ENCODE data around the gene KRT80. TPM values are rescaled to one million over a fixed set of nuclear protein-coding genes. Genes with fewer than 3 reads are reported as not detected.

KRT80 gene
- total RNA-seq, 3 donors from 2014 or later (not counting 1 experiment from before 2014, with no cell fraction given), result not detected

DNA sequence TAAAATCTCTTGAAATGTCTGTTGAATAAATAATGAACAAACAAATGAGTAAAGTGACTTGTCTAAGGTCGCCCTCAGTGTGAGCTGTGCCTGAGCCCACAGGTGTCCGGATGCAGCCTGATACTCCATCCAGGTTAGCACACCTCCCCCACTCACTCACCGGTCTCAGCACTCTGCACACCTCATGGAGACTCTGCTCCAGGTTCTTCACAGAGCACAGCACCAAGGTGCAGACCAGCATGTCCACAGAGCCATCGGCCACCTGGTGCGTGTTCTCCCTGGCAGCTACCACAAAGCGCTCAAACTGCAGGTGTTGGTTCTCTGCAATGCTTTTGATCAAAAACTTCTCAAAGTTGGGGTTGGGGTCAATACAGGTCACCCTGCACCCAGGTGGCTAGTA is 37.1 kb upstream of the KRT80 start:
- no peaks in the 10 kb centered on the region for H3K4me1 ChIP-seq (ENCODE audit: control insufficient read depth, insufficient read depth, low read length)
- H3K36me3 ChIP-seq (ENCODE audit: control insufficient read depth, insufficient read depth, low read length), result no peaks in the 10 kb centered on the region
- 89% methylated on average over 6 of the region's 6 CpGs for WGBS (ENCODE audit: insufficient coverage)
- no peak for ATAC-seq
- no peak for DNase-seq
- intact Hi-C loops (cut with micrococcal nuclease), result no loop called here
- H3K36me3 Mint-ChIP-seq, result no peaks in the 10 kb centered on the region
- H3K4me3 ChIP-seq (ENCODE audit: low read length), result no peak overlapping the region
- peaks cover 51 to 70% of the 10 kb centered on the region in 2 donors for H3K27me3 Mint-ChIP-seq (ENCODE audit: low read depth in 2 of 2)
- TF ChIP-seq CTCF (IDR thresholded peaks at IDR 0.05), result no peak
- H3K27ac Mint-ChIP-seq, result no peak overlapping the region
- H3K4me3 Mint-ChIP-seq, result no peak overlapping the region
- no peak overlapping the region for H3K27ac ChIP-seq (ENCODE audit: low read length)
- no peaks in the 10 kb centered on the region for H3K9me3 ChIP-seq (ENCODE audit: control insufficient read depth, insufficient read depth, low read length)
- peaks cover 20% of the 10 kb centered on the region for H3K27me3 ChIP-seq (ENCODE audit: control insufficient read depth, insufficient read depth, low read length)
- no peaks in the 10 kb centered on the region for H3K4me1 Mint-ChIP-seq
- H3K9me3 Mint-ChIP-seq, result no peaks in the 10 kb centered on the region

DNA sequence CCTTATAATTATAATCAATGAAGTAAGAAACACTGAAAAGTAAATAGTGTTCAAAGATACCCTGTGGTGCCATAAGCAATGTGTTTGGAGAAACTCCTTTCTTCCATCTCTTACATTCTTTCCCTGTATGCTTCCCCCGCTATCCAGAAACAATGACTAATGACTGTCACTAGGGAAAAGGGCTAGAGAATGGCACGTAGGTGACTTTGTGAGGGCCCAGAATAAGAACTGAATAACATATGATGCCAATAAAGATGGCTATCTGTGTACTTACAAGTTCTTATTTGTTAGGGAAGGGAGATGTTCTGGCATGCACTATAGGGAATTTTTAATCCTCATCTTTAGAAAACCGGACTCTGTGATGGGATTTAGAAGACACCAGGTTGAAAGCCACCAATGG is 36.6 kb upstream of the KRT80 start:
- Mint-ChIP-seq H3K36me3 (no peaks in the 10 kb centered on the region), H3K27me3 (ENCODE audit: low read depth in 2 of 2) (peaks cover 49 to 76% of the 10 kb centered on the region in 2 donors), H3K9me3 (no peaks in the 10 kb centered on the region), H3K4me3 (no peak overlapping the region), H3K4me1 (no peaks in the 10 kb centered on the region), H3K27ac (no peak overlapping the region)
- Histone ChIP-seq H3K27me3 (ENCODE audit: control insufficient read depth, insufficient read depth, low read length) (peaks cover 16% of the 10 kb centered on the region), H3K36me3 (ENCODE audit: control insufficient read depth, insufficient read depth, low read length) (no peaks in the 10 kb centered on the region), H3K27ac (ENCODE audit: low read length) (no peak overlapping the region), H3K4me3 (ENCODE audit: low read length) (no peak overlapping the region), H3K9me3 (ENCODE audit: control insufficient read depth, insufficient read depth, low read length) (no peaks in the 10 kb centered on the region), H3K4me1 (ENCODE audit: control insufficient read depth, insufficient read depth, low read length) (no peaks in the 10 kb centered on the region)
- ATAC-seq (no peak), DNase-seq (no peak)
- WGBS (ENCODE audit: insufficient coverage), result 77% methylated on average over 2 of the region's 3 CpGs
- no peak for TF ChIP-seq CTCF (IDR thresholded peaks at IDR 0.05)
- intact Hi-C loops (cut with micrococcal nuclease), result no loop called here

- no peak overlapping the region for H3K27ac ChIP-seq (ENCODE audit: low read length)
- H3K9me3 ChIP-seq (ENCODE audit: control insufficient read depth, insufficient read depth, low read length), result no peaks in the 10 kb centered on the region
- no peaks in the 10 kb centered on the region for H3K36me3 ChIP-seq (ENCODE audit: control insufficient read depth, insufficient read depth, low read length)
- ATAC-seq (no peak), DNase-seq (no peak)
- no peak overlapping the region for H3K4me3 ChIP-seq (ENCODE audit: low read length)
- intact Hi-C loops (cut with micrococcal nuclease), result no loop called here
- 53% methylated on average over 3 of the region's 5 CpGs for WGBS (ENCODE audit: insufficient coverage)
- H3K36me3 Mint-ChIP-seq, result no peaks in the 10 kb centered on the region
- no peak overlapping the region for H3K4me3 Mint-ChIP-seq
- H3K4me1 Mint-ChIP-seq, result no peaks in the 10 kb centered on the region
- peaks cover 16% of the 10 kb centered on the region for H3K27me3 ChIP-seq (ENCODE audit: control insufficient read depth, insufficient read depth, low read length)
- TF ChIP-seq CTCF (IDR thresholded peaks at IDR 0.05), result no peak
- H3K9me3 Mint-ChIP-seq, result no peaks in the 10 kb centered on the region
- H3K27ac Mint-ChIP-seq, result no peak overlapping the region
- no peaks in the 10 kb centered on the region for H3K4me1 ChIP-seq (ENCODE audit: control insufficient read depth, insufficient read depth, low read length)
- H3K27me3 Mint-ChIP-seq (ENCODE audit: low read depth in 2 of 2), result peaks cover 47 to 78% of the 10 kb centered on the region in 2 donors
Observed at GRCh38 chr12:52227606-52228166, 35.9 kb upstream of the KRT80 start.

GRCh38 chr12:52226446-52226845 is 34.6 kb upstream of the KRT80 start:
- WGBS (ENCODE audit: insufficient coverage), result 74% methylated on average over 3 of the region's 4 CpGs
- intact Hi-C loops (cut with micrococcal nuclease), result no loop called here
- DNase-seq (no peak), ATAC-seq (no peak)
- no peaks in the 10 kb centered on the region for H3K36me3 Mint-ChIP-seq
- H3K9me3 Mint-ChIP-seq, result no peaks in the 10 kb centered on the region
- peaks cover 15% of the 10 kb centered on the region for H3K27me3 ChIP-seq (ENCODE audit: control insufficient read depth, insufficient read depth, low read length)
- no peak overlapping the region for H3K4me3 ChIP-seq (ENCODE audit: low read length)
- H3K4me1 ChIP-seq (ENCODE audit: control insufficient read depth, insufficient read depth, low read length), result no peaks in the 10 kb centered on the region
- no peak overlapping the region for H3K27ac ChIP-seq (ENCODE audit: low read length)
- no peaks in the 10 kb centered on the region for H3K4me1 Mint-ChIP-seq
- no peak overlapping the region for H3K27ac Mint-ChIP-seq
- no peaks in the 10 kb centered on the region for H3K36me3 ChIP-seq (ENCODE audit: control insufficient read depth, insufficient read depth, low read length)
- H3K9me3 ChIP-seq (ENCODE audit: control insufficient read depth, insufficient read depth, low read length), result no peaks in the 10 kb centered on the region
- no peak for TF ChIP-seq CTCF (IDR thresholded peaks at IDR 0.05)
- H3K27me3 Mint-ChIP-seq (ENCODE audit: low read depth in 2 of 2), result peaks cover 37 to 68% of the 10 kb centered on the region in 2 donors
- H3K4me3 Mint-ChIP-seq, result no peak overlapping the region

Data from natural killer cell (primary cell).